NCI-H524 (cell line): ENCODE results near the gene OR4N2.
A peak's percentile ranks its signal among the peaks of the same experiment; 100 is the strongest.
"Not testable (repeated sequence)": the region's sequence is repeated elsewhere in the genome, so short reads cannot be mapped to it uniquely, and the experiment has no call there.

Experiments used
- DNase-seq, 2 experiments: peaks; one replicate each; lab custom pipeline; 2025; lab: John Stamatoyannopoulos, UW

The OR4N2 gene, protein sequence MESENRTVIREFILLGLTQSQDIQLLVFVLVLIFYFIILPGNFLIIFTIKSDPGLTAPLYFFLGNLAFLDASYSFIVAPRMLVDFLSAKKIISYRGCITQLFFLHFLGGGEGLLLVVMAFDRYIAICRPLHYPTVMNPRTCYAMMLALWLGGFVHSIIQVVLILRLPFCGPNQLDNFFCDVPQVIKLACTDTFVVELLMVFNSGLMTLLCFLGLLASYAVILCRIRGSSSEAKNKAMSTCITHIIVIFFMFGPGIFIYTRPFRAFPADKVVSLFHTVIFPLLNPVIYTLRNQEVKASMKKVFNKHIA

DNA sequence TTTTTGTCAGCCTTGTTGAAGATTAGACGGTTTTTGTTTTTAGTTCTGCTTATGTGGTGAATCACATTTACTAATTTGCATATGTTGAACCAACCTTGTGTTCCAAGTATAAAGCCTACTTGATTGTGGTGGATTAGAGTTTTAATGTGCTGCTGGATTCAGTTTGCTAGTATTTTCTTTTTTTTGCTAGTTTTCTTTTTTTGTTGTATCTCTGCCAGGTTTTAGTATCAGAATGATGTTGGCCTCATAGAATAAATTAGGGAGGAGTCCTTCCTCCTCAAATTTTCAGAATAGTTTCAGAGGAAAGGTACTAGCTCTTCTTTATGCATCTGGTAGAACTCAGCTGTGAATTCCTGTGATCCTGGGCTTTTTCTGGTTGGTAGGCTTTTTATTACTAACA is at the start of gene OR4N2:
Gene OR4N2, plus strand, starts transcription at position 301 of the 400 bp plus-strand sequence. CDS start 23,679 bp downstream, outside the sequence.
- not testable (repeated sequence) for DNase-seq

DNA sequence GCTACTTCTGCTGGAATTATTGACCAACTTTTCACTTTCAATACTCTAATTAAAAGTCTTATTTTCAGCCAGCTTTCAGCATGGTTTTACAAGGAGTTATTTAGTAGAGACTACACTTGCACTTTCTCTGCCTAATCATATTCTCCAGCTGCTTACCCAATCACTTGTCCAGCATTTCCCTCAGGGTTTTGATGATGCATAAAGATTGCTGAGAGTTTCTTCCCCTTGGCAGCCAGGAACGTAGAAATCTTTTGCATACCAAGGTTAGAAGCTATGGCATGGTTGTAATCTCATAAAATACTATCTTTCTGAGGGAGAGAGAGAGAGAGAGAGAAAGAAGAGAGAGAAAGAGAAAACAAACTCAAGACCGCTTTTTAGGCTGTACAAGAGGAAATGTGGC is 49.4 kb upstream of the OR4N2 start:
- DNase-seq, result no peak

DNA sequence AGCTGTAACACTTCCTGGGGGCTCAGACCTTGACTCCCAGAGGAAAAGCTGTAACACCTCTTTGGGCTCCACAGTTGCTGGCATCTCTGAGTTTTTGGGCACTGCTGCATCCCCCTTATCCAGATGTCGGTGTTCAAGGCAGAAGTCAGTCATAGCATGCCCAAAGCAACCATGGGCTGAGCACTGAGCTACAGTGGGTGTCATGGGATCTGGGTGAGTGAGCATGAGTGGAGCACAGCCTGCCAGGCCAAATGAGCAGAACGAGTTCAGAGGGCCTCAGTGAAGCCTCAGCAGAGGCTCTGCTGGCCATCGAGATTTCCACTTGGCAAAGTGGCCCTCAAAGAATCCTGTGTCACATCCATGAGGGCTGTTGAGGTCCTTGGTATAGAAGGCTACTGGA is 32.1 kb upstream of the OR4N2 start:
- DNase-seq, result not testable (repeated sequence)

DNA sequence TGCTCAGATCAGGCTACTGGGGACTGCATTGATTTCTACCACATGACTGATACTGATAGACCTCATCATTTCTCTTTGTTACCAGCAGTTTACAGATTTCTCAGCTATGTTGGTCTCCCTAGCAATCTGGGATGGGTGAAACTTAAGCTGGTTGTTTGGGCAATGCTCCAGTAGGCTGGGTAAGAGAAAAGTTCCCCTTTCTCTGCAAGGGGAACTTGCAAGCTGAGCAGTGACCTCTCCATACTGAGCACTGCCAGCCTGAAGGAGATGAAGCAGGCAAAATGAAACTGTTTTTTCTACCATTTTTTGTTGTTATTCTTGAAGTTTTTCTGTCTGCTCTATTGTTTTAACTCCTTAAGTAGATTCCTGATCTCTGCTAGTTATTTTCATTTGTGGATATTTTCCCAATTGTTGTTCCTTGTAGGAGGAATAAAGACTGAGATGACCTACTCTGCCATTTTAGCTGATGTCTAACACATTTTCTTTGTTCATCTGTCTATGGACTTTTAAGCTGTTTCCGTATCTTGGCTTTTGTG is 31.6 kb upstream of the OR4N2 start:
- DNase-seq, result no peak

DNA sequence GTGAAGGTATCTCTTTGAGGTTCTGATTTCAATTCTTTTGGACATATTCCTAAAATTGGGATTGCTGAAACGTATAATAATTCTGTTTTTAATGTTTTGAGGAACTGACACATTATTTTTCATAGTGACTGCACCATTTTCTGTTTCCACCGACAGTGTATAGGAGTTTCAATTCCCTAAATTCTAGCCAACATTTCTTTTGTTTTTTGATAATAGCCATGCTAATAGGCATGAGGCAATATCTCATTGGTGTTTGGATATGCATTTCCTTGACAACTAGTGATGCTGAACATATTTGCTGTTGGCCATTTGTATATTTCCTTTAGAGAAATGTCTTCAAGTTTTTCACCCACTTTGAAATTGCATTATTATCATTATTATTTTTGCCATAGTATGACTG is 31.1 kb upstream of the OR4N2 start:
- not testable (repeated sequence) for DNase-seq

DNA sequence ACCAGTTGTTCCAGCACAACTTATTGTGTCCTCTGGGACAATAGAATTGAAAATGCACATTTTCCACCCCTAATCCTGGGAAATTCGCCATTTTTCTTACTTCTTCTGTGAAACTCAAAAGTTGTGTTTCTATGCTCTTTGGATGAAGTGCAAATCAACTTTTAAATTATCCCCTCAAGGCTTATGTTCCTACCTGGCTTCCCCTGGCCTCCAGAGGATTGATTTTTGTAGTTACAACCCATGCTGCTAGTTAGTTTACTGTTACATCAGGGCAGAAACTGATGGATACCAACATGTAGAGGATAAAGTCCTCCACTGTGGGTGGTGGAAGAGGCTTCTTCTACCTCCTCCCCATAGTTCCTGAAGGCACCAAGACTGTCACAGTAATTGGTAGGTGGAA is 30.4 kb upstream of the OR4N2 start, which contains the start of gene OR4M1:
Gene OR4M1, plus strand, starts transcription at position 301 of the 400 bp plus-strand sequence. CDS start 6,819 bp downstream, outside the sequence.
- DNase-seq, result not testable (repeated sequence)

DNA sequence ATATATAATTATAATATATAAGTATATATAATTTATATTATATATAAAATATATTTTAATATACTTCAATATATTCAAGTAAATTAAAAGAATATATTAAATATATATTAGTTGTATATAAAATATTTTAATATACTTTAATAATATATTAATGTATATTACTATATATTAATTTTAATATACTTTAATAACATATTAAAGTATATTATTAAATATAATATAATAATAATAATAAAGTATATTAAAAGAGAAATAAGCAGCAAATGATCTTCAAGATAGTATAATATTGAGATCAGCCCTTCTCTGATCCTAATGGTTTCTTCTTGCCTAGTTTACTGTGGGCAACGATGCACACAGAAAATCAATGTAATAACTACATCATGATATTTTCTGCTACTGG is 28.0 kb upstream of the OR4N2 start:
- no peak for DNase-seq

DNA sequence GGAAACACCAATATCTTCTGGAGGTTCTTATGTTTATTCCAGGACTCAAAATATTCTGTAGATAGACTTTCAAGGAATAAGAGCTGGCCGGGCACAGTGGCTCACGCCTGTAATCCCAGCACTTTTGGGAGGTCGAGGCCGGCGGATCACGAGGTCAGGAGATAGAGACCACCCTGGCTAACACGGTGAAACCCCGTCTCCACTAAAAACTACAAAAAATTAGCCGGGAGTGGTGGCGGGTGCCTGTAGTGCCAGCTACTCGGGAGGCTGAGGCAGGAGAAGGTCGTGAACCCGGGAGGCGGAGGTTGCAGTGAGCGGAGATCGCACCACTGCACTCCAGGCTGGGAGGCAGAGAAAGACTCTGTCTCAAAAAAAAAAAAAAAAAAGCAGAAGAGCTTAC is 17.7 kb upstream of the OR4N2 start:
- not testable (repeated sequence) for DNase-seq

DNA sequence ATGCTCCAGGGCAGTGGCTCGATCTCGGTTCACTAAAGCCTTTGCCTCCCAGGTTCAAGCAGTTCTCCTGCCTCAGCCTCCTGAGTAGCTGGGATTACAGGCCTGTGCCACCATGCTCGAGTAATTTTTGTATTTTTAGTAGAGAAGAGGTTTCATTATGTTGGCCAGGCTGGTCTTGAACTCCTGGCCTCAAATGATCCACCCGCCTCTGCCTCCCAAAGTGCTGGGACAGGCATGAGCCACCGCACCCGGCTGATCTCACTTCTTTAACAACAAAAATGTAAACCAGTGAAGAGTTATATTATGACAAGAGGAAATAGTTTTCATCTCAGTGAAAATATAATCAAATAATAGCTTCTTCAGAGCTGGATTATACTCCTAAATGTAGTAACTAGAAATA is 16.3 kb upstream of the OR4N2 start:
- DNase-seq, result not testable (repeated sequence)

DNA sequence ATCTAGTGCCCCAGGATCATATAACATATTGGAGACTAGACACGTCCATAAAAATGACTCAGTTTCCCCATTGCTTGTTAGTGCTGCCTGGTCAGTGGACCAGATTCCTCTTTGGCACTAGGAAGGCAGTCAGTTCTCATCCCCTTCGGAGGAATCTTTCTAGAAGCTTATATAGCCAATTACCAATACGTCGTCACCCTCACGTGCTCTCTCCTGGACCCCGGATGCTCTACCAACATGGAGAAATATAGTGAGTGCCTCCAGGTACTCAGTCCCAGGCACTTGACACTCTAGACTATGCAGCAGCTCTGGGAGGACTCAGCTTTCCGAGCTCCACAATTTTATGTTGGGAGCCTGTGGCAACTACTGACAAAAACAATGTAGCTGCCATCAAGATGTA is 15.4 kb upstream of the OR4N2 start:
- not testable (repeated sequence) for DNase-seq

DNA sequence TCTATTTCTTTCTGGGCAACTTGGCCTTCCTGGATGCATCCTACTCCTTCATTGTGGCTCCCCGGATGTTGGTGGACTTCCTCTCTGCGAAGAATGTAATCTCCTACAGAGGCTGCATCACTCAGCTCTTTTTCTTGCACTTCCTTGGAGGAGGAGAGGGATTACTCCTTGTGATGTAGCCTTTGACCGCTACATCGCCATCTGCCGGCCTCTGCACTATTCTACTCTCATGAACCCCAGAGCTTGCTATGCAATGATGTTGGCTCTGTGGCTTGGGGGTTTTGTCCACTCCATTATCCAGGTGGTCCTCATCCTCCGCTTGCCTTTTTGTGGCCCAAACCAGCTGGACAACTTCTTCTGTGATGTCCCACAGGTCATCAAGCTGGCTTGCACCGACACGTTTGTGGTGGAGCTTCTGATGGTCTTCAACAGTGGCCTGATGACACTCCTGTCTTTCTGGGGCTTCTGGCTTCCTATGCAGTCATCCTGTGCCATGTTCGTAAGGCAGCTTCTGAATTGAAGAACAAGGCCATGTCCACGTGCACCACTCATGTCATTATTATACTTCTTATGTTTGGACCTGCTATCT is 7.0 kb upstream of the OR4N2 start:
- not testable (repeated sequence) for DNase-seq

DNA sequence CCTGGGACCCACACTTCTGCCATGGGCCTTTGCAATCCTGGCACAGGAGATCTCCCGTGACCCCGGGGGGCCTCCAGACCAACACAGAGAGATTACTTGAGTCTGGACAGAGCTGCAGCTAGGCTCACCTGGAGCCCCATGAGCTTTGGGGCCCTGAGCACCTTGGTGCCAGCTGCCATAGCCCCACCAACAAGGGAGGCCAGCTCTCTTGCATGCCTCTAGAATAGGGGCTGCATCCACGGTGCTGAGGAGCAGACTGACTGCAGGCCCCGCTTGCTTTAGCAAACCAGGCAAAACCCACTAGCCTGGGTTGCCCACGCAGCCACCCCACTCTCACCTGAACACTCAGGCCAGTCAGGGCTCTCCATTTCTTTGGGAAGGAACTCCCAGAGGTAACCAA is 3.7 kb upstream of the OR4N2 start:
- DNase-seq, result no peak

DNA sequence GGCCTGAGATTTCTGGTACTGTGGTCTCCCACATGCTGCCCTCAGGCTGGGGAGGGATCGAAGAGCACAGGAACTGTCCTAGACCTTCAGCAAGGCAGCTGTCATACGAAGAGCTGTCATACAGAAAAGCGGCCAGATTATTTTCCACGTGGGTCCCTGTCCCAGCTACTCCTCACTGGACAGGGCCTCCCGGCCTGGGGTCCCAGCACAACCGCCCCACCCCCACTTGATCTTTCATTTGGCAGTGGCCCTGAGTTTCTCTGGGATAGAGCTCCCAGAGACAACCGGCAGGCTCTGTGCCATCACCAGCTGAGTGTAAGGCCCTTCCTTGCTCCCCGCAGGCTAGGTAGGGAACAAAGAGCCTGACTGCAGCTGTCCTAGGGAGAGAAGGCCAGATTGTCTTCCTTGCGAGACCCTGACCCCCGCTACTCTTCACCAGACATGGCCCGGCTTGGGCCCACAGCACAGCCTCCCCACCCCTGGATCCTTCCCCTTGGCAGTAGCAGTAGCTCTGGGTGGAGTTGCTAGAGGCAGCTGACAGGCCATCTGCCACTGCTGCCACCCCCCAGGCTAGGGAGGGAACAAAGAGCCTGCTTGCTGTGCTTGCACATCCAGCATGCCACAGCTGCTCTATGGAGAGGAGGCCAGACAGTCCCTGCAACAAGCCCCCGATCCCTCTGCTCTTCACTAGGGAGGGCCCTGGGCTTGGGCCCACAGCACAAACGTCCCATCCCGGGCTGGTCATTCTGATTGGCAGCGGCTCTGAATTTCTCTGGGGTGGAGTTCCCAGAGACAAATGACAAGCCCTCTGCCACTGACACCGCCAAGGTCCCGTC is 3.1 kb upstream of the OR4N2 start:
- DNase-seq, result peak; percentile 8 to 76

DNA sequence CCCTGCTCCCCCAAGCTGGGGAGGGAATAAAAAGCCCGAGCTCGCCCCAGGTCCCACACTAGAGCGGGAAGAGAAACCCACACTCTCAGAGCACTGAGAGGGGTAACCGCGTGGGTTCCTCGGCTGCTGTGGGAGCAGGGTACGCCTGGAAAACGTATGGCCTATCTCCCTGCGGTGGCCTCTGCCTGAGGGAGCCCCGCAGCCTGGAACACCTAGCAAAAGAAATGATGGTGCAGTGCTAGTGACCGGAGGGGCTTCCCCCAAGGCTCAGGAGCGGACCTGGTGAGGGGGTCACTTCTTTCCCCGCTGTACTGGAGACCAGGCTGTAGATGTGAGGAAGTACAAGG is 2.5 kb upstream of the OR4N2 start:
- no peak for DNase-seq

DNA sequence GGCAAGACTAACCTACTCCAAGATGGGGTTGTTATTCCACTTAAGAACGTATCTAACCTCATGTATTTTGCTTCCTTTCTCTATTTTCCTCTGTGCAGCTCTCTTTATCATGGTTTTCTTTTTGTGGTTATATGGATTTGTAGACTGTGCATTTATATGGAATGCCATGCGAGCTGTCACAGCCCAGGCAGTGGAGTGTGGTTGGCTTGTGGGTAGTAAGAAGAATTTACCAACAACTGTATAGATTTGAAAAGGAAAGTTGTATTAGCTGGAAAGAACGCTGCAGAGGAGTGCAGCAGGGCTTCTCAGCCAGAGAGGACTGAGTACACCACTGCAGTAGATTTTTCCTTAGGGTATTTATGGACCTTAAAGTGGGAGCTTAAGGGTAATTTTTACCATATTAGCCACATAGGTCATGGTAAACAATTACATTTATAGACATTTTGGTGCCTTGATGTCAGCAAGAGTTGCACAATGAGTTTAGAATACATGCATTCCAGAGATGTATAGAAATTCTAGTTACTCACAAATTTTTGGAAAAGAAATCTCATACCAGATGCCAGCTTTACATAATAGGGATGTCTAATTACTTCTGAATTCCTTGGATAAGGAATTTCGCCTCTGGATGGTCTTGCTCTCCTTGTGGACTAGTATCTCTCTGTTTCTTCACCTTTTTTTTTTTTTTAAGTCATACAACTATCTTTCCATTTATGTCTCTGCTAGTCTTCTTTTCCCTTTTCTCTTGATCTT is 9.8 kb downstream of the OR4N2 start:
- DNase-seq, result not testable (repeated sequence)

DNA sequence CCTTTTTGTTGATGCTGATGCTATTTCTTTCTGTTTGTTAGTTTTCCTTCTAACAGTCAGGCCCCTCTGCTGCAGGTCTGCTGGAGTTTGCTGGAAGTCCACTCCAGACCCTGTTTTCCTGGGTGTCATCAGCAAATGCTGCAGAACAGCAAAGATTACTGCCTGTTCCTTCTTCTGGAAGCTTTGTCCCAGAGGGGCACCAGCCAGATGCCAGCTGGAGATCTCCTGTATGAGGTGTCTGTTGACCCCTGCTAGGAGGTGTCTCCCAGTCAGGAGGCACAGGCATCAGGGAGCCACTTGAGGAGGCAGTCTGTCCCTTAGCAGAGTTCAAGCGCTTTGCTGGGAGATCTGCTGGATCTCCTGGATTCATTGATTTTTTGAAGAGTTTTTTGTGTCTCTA is 16.3 kb downstream of the OR4N2 start:
- DNase-seq, result not testable (repeated sequence)

DNA sequence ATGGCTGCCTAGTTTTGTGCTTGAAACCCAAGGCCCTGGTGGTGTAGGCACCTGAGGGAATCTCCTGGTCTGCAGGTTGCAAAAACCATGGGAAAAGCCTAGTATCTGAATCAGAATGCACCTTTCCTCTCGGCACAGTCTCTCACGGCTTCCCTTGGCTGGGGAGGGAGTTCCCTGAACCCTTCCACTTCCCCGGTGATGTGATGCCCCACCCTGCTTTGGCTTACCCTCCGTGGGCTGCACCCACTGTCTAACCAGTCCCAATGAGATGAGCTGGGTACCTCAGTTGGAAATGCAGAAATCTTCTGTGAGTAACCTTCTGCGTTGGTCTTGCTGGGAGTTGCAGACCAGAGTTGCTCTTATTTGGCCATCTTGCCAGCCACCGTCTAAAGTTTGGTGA is 17.4 kb downstream of the OR4N2 start:
- not testable (repeated sequence) for DNase-seq

DNA sequence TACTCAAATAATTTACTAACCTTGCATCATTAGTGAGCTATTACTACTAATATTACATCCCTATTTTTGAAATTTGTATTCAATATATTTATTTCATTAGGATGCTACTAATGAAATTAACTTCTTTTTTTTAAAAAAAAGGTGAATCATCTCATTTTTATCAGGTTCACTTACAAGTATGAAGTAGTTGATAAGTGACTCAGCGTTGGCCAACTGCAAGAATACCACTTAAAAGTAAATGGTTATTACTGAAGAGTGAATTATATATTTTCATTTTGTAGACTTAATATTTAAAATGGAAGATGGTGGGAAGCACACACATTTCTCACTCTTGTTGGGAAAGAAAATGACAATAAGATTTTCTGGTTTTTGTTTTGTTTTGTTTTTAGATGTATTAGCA is 19.6 kb downstream of the OR4N2 start:
- no peak for DNase-seq

DNA sequence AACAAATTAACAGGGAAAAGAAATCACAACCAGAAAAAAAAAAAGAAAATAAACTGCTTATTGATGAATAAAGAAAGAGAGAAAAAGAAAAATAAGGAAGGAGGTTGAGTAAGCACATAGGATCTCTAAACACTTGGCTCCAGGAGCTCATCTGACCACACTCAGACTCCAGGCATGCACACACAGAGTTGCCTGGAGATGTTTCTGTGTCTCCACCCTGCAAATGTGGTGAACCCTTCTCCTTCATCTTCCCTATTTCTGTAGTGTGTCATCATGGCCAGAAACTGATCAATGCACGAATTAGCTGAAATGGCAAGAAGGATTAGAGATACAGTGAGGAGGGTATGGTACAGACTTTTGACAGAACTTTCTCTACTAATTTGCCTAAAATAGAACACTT is 20.2 kb downstream of the OR4N2 start:
- no peak for DNase-seq

DNA sequence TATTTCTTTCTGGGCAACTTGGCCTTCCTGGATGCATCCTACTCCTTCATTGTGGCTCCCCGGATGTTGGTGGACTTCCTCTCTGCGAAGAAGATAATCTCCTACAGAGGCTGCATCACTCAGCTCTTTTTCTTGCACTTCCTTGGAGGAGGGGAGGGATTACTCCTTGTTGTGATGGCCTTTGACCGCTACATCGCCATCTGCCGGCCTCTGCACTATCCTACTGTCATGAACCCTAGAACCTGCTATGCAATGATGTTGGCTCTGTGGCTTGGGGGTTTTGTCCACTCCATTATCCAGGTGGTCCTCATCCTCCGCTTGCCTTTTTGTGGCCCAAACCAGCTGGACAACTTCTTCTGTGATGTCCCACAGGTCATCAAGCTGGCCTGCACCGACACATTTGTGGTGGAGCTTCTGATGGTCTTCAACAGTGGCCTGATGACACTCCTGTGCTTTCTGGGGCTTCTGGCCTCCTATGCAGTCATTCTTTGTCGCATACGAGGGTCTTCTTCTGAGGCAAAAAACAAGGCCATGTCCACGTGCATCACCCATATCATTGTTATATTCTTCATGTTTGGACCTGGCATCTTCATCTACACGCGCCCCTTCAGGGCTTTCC is 24.2 kb downstream of the OR4N2 start:
- not testable (repeated sequence) for DNase-seq

DNA sequence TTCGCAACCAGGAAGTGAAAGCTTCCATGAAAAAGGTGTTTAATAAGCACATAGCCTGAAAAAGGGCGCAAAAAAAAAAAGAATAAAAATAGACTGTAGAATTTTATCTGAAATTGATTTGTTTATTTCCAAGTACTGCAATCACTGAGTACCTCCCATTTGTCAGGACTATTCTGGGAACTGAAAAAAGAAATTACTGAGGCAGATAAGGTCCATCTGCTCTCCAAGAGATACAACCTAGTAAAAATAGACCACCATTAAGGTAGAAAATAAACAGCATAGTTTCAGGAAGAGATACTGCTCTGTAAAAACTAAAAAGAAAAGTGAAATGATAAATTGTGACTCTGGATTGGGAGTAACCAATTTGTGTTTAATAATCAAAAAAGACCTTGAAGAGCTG is 24.7 kb downstream of the OR4N2 start:
- no peak for DNase-seq
